Measurements from ENCODE around the gene DEFB131B. TPM values are rescaled to one million over a fixed set of nuclear protein-coding genes. Genes with fewer than 3 reads are reported as not detected.
"Not testable (repeated sequence)": the region's sequence is repeated elsewhere in the genome, so short reads cannot be mapped to it uniquely, and the experiment has no call there.

DEFB131B gene
- polyA plus RNA-seq, 2 donors = not detected

- WGBS, 2 donors = 81 to 85% methylated on average over 9 of the region's 9 CpGs
Measured at GRCh38 chr11:71908218-71908617, 30.0 kb downstream of the DEFB131B start.

GRCh38 chr11:71910775-71911174, 32.5 kb downstream of the DEFB131B start:
- H3K27ac ChIP-seq (ENCODE audit: low read depth in 2 of 2, low read length in 1 of 2); H3K4me3 ChIP-seq (ENCODE audit: low read depth in 1 of 2, low read length in 2 of 2); H3K27me3 ChIP-seq (ENCODE audit: control insufficient read depth in 1 of 2, insufficient read depth in 2 of 2, low read length in 2 of 2); H3K36me3 ChIP-seq (ENCODE audit: control insufficient read depth in 2 of 2, insufficient read depth in 2 of 2, low read length in 1 of 2); H3K4me1 ChIP-seq (ENCODE audit: control insufficient read depth in 2 of 2, insufficient read depth in 2 of 2, low read length in 1 of 2); H3K9me3 ChIP-seq (ENCODE audit: control insufficient read depth in 2 of 2, insufficient read depth in 1 of 2, low read depth in 1 of 2, low read length in 1 of 2): not testable (repeated sequence)
- WGBS, 2 donors = 89% methylated on average over 5 of the region's 5 CpGs

More at GRCh38 chr11:71908218-71908617, 30.0 kb downstream of the DEFB131B start:
- H3K4me3 ChIP-seq (ENCODE audit: low read depth in 1 of 2, low read length in 2 of 2) = no peak overlapping the region
- H3K9me3 ChIP-seq (ENCODE audit: control insufficient read depth in 2 of 2, insufficient read depth in 1 of 2, low read depth in 1 of 2, low read length in 1 of 2) = no peaks in the 10 kb centered on the region
- no peak overlapping the region for H3K27ac ChIP-seq (ENCODE audit: low read depth in 2 of 2, low read length in 1 of 2)
- H3K27me3 ChIP-seq (ENCODE audit: control insufficient read depth in 1 of 2, insufficient read depth in 2 of 2, low read length in 2 of 2) = no peaks in the 10 kb centered on the region
- no peaks in the 10 kb centered on the region for H3K4me1 ChIP-seq (ENCODE audit: control insufficient read depth in 2 of 2, insufficient read depth in 2 of 2, low read length in 1 of 2)
- H3K36me3 ChIP-seq (ENCODE audit: control insufficient read depth in 2 of 2, insufficient read depth in 2 of 2, low read length in 1 of 2) = peaks cover 2% of the 10 kb centered on the region in 2 donors

DNA sequence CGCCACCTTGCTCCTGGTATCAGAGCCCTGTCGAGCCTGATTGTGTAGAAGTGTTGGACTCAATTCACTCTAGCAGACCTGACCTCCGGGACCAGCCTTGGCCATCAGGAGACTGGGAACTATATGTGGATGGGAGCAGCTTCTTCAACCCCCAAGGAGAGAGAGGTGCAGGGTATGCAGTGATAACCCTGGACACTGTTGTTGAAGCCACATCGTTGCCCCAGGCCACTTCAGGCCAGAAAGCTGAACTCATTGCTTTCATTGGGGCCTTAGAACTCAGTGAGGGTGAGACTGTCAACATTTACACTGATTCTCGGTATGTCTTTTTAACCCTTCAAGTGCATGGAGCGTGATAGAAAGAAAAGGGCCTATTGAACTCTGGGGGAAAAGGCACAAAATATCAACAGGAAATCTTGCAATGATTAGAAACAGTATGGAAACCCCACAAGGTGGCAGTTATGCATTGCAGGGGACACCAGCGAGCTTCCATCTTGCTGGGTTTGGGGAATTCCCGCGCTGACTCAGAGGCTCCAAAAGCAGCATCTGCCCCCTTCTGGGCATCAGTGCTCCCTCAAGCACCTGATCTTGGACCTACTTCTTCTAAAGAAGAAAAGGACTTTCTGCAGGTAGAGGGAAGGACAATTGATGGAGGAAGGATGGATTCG, 33.2 kb downstream of the DEFB131B start:
- not testable (repeated sequence) for H3K9me3 ChIP-seq (ENCODE audit: control insufficient read depth in 2 of 2, insufficient read depth in 1 of 2, low read depth in 1 of 2, low read length in 1 of 2); H3K4me3 ChIP-seq (ENCODE audit: low read depth in 1 of 2, low read length in 2 of 2); H3K36me3 ChIP-seq (ENCODE audit: control insufficient read depth in 2 of 2, insufficient read depth in 2 of 2, low read length in 1 of 2); H3K27ac ChIP-seq (ENCODE audit: low read depth in 2 of 2, low read length in 1 of 2); H3K4me1 ChIP-seq (ENCODE audit: control insufficient read depth in 2 of 2, insufficient read depth in 2 of 2, low read length in 1 of 2); H3K27me3 ChIP-seq (ENCODE audit: control insufficient read depth in 1 of 2, insufficient read depth in 2 of 2, low read length in 2 of 2)
- WGBS, 2 donors = 78 to 79% methylated on average over 10 of the region's 10 CpGs

GRCh38 chr11:71911986-71912340, 33.7 kb downstream of the DEFB131B start:
- H3K9me3 ChIP-seq (ENCODE audit: control insufficient read depth in 2 of 2, insufficient read depth in 1 of 2, low read depth in 1 of 2, low read length in 1 of 2); H3K36me3 ChIP-seq (ENCODE audit: control insufficient read depth in 2 of 2, insufficient read depth in 2 of 2, low read length in 1 of 2); H3K4me1 ChIP-seq (ENCODE audit: control insufficient read depth in 2 of 2, insufficient read depth in 2 of 2, low read length in 1 of 2); H3K27ac ChIP-seq (ENCODE audit: low read depth in 2 of 2, low read length in 1 of 2); H3K4me3 ChIP-seq (ENCODE audit: low read depth in 1 of 2, low read length in 2 of 2); H3K27me3 ChIP-seq (ENCODE audit: control insufficient read depth in 1 of 2, insufficient read depth in 2 of 2, low read length in 2 of 2): not testable (repeated sequence)
- whole genome bisulfite sequencing, 2 donors = 54 to 72% methylated on average over 10 of the region's 10 CpGs

DNA sequence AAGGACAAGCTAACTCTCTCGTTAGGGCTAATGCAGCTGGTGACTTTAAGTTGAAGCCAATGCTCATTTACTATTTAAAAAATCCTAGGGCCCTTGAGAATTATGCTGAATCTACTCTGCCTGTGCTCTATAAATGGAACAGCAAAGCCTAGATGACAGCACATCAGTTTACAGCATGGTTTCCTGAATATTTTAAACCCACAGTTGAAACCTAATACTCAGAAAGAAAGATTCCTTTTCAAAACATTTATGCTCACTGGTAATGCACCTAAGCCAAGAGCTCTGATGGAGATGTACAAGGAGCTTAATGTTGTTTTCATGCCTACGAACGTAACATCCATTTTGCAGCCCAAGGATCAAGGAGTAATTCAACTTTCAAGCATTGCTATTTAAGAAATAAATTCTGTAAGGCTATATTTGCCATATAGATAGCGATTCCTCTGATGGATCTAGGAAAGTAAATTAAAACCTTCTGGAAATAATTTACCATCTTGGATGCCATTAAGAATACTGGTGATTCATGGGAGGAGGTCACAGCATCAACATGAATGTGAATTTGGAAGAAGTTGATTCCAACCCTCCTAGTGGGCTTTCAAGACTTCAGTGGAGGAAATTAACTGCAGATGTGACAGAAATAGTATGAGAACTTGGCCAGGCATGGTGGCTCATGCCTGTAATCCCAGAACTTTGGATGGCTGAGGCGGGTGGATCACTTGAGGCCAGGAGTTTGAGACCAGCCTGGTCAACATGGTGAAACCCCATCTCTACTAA, 35.7 kb downstream of the DEFB131B start:
- Histone ChIP-seq H3K4me3 (ENCODE audit: low read depth in 1 of 2, low read length in 2 of 2) (no peak overlapping the region), H3K36me3 (ENCODE audit: control insufficient read depth in 2 of 2, insufficient read depth in 2 of 2, low read length in 1 of 2) (peaks cover 10 to 14% of the 10 kb centered on the region in 2 donors), H3K27me3 (ENCODE audit: control insufficient read depth in 1 of 2, insufficient read depth in 2 of 2, low read length in 2 of 2) (no peaks in the 10 kb centered on the region), H3K9me3 (ENCODE audit: control insufficient read depth in 2 of 2, insufficient read depth in 1 of 2, low read depth in 1 of 2, low read length in 1 of 2) (no peaks in the 10 kb centered on the region), H3K27ac (ENCODE audit: low read depth in 2 of 2, low read length in 1 of 2) (no peak overlapping the region), H3K4me1 (ENCODE audit: control insufficient read depth in 2 of 2, insufficient read depth in 2 of 2, low read length in 1 of 2) (no peaks in the 10 kb centered on the region)
- 87 to 93% methylated on average over 5 of the region's 5 CpGs for WGBS, 2 donors

GRCh38 chr11:71914617-71915189, 36.5 kb downstream of the DEFB131B start:
- 90 to 95% methylated on average over 7 of the region's 7 CpGs for WGBS, 2 donors
- Histone ChIP-seq H3K4me1 (ENCODE audit: control insufficient read depth in 2 of 2, insufficient read depth in 2 of 2, low read length in 1 of 2) (no peaks in the 10 kb centered on the region), H3K9me3 (ENCODE audit: control insufficient read depth in 2 of 2, insufficient read depth in 1 of 2, low read depth in 1 of 2, low read length in 1 of 2) (no peaks in the 10 kb centered on the region), H3K4me3 (ENCODE audit: low read depth in 1 of 2, low read length in 2 of 2) (no peak overlapping the region), H3K27ac (ENCODE audit: low read depth in 2 of 2, low read length in 1 of 2) (no peak overlapping the region), H3K27me3 (ENCODE audit: control insufficient read depth in 1 of 2, insufficient read depth in 2 of 2, low read length in 2 of 2) (no peaks in the 10 kb centered on the region), H3K36me3 (ENCODE audit: control insufficient read depth in 2 of 2, insufficient read depth in 2 of 2, low read length in 1 of 2) (peaks cover 10 to 14% of the 10 kb centered on the region in 2 donors)

- WGBS, 2 donors = 91 to 95% methylated on average over 9 of the region's 9 CpGs
- H3K36me3 ChIP-seq (ENCODE audit: control insufficient read depth in 2 of 2, insufficient read depth in 2 of 2, low read length in 1 of 2) = peaks cover 8 to 14% of the 10 kb centered on the region in 2 donors
- H3K27ac ChIP-seq (ENCODE audit: low read depth in 2 of 2, low read length in 1 of 2) = no peak overlapping the region
- H3K4me1 ChIP-seq (ENCODE audit: control insufficient read depth in 2 of 2, insufficient read depth in 2 of 2, low read length in 1 of 2) = no peaks in the 10 kb centered on the region
- H3K4me3 ChIP-seq (ENCODE audit: low read depth in 1 of 2, low read length in 2 of 2) = no peak overlapping the region
- H3K9me3 ChIP-seq (ENCODE audit: control insufficient read depth in 2 of 2, insufficient read depth in 1 of 2, low read depth in 1 of 2, low read length in 1 of 2) = no peaks in the 10 kb centered on the region
- no peaks in the 10 kb centered on the region for H3K27me3 ChIP-seq (ENCODE audit: control insufficient read depth in 1 of 2, insufficient read depth in 2 of 2, low read length in 2 of 2)
Measured at GRCh38 chr11:71917646-71918140, 39.4 kb downstream of the DEFB131B start.

GRCh38 chr11:71927820-71928736, 49.8 kb downstream of the DEFB131B start, which contains the start of gene XNDC1N:
Gene XNDC1N, minus strand, starts transcription at chr11:71928594. Its CDS starts 5,241 bp downstream, at chr11:71923353.
- Histone ChIP-seq H3K27me3 (ENCODE audit: control insufficient read depth in 1 of 2, insufficient read depth in 2 of 2, low read length in 2 of 2) (no peaks in the 10 kb centered on the region), H3K4me3 (ENCODE audit: low read depth in 1 of 2, low read length in 2 of 2) (peak within 1 kb of the TSS; percentile 77 to 96), H3K36me3 (ENCODE audit: control insufficient read depth in 2 of 2, insufficient read depth in 2 of 2, low read length in 1 of 2) (no peaks in the 10 kb centered on the region), H3K4me1 (ENCODE audit: control insufficient read depth in 2 of 2, insufficient read depth in 2 of 2, low read length in 1 of 2) (peaks cover 0 to 7% of the 10 kb centered on the region in 2 donors), H3K9me3 (ENCODE audit: control insufficient read depth in 2 of 2, insufficient read depth in 1 of 2, low read depth in 1 of 2, low read length in 1 of 2) (no peaks in the 10 kb centered on the region), H3K27ac (ENCODE audit: low read depth in 2 of 2, low read length in 1 of 2) (peak within 1 kb of the TSS; percentile 88 to 98)
- 1% methylated on average over 40 of the region's 40 CpGs for WGBS, 2 donors

All from esophagus (tissue), 2 donors.